GM20000 (cell line): ENCODE measurements around the gene GRIK5.

Experiments
- DNase-seq: peaks from one replicate; pipeline ENCODE4 v3.0.0; 2012; ENCODE audit warnings: low spot score
- TF ChIP-seq, protein P1 (sequence below): IDR thresholded peaks from 2 replicates; pipeline ENCODE4 v1.5.1; 2012; ENCODE audit warnings: mild to moderate bottlenecking, control low read depth; ENCODE audit errors: extremely low read depth, missing control alignments

GRIK5 gene

GRCh38 chr19:42057846-42058245, 12.2 kb downstream of the GRIK5 start:
- no peak for DNase-seq
- TF ChIP-seq, protein P1, sequence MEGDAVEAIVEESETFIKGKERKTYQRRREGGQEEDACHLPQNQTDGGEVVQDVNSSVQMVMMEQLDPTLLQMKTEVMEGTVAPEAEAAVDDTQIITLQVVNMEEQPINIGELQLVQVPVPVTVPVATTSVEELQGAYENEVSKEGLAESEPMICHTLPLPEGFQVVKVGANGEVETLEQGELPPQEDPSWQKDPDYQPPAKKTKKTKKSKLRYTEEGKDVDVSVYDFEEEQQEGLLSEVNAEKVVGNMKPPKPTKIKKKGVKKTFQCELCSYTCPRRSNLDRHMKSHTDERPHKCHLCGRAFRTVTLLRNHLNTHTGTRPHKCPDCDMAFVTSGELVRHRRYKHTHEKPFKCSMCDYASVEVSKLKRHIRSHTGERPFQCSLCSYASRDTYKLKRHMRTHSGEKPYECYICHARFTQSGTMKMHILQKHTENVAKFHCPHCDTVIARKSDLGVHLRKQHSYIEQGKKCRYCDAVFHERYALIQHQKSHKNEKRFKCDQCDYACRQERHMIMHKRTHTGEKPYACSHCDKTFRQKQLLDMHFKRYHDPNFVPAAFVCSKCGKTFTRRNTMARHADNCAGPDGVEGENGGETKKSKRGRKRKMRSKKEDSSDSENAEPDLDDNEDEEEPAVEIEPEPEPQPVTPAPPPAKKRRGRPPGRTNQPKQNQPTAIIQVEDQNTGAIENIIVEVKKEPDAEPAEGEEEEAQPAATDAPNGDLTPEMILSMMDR: no peak

GRCh38 chr19:42054205-42054604, 15.8 kb downstream of the GRIK5 start:
- TF ChIP-seq, protein P1: no peak
- DNase-seq: no peak

DNA sequence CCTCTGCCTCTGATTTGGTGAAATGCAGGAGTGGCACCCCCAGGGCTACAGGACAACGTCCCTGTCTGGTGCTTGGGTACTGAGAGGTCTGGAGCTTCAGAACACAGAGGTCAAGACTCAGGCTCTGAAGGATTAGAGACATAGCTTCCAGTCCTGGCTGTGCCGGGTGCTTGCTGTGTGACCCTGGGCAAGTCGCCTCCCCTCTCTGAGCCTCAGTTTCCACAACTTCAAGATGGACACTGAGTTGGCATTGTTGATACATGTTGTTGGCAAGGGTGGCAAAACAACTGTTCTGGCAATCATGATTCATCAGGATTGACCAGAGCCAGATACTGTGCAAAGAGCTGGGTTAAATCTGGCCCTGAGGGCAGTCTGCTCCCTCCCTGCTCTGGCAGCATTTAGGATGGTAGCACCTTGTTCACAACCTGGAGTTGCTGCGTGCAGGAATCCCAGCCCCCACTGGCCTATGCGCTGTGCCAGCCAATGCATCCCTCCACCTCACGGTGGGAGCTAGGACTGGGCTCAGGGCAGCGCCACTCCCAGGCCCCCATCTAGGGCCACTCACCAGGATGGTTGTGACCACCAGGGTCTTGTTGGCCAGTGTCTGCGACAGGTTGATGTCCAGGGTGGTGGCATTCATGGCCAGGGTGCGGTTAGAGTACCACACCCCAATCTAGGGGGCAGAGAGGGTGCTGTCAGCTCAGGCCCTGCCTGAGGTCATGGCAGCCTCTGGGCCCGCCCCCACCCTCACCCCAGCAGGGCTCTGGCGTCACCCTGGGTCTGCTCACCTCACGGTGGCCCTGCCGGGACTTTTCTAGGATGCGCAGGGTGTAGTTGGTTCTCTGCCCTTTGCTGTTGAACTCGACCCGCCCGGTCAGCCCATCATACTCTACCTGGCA, 16.7 kb downstream of the GRIK5 start:
- DNase-seq: no peak
- TF ChIP-seq, protein P1: no peak

- TF ChIP-seq, protein P1: no peak
- no peak for DNase-seq
Observed at GRCh38 chr19:42052241-42052863, 17.7 kb downstream of the GRIK5 start.

DNA sequence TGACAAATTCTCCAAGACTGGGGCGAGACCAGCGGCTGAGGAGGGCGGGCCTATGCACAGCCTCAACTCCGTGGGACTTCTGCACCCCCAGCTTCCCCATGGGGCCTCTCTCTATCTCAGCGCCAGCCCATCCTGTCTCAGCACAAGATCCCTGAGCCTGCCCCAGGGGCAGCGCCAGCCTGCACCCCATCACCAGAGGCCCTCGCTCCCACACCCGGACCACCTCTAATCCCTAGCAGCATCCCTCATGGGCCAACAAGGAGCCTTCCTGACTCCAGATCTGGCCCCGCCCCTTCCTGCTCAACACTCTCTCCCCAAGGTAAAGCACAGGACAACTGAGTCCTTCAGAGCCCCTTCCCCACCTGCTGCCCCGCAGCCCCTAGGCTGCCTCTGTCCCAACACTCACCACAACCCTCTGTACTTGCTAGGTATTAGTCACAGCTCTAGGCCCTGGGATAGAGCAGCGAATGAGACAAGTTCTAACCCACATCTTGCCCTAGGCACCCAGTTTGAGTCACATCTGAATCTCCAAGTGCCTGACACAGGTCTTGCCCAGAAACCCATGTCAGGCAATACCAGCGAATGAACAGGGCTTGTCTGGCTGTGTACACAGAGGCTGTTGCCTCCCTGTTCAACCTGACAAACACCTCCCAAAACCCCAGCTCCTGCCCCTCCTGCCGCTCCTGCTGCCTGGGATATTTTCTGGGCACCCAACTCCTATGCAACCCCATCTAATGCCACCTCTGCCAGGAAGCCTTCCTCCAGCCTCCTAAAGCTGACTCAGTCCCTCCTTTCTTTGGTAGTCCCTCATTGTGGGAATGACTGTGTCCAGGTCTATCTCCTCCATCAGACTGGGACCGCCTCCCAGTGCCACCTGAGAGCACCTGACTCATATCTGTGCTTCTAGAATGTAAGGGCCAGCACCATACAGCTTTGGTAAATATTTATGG, 18.6 kb downstream of the GRIK5 start:
- TF ChIP-seq, protein P1: no peak
- DNase-seq: no peak

DNA sequence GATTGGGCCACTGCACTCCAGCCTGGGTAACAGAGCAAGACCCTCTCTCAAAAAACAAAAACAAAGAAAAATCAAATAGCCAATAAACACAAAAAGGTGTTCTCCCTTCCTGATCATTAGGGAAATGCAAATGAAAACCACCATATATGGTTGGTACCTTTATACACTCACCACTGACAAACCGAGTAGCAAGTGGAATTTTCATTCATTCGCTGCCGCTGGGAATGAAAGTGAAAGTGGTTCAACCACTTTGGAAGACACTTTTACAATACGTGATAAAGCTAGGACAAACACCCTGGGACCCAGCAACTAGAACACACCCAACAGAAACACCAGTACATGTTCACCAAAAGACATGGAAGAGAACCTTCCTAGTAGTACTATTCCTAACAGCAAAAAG, 21.0 kb downstream of the GRIK5 start:
- TF ChIP-seq, protein P1: no peak
- no peak for DNase-seq
